ENCODE data around the gene CD244.

CD244 gene

DNA sequence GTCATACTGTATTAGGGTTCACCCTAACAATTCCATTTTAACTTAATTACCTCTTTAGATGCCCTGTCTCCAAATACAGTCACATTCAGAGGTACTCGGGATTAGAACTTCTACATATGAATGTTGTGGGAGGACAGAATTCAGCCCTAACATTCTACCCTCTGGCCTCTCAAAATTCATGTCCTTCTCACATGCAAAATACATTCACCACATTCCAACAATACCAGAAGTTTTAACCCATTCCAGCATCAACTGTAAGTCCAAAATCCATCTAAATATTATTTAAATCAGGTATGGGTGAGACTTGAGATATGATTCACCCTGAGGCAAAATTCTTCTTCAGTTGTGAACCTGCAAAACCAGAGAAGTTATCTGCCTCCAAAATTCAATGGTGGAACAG lies 52.2 kb downstream of the CD244 start:
- no peak for DNase-seq (ENCODE audit: low read depth)
- in situ Hi-C loops (cut with HindIII; ENCODE audit: low sequenced_read_pairs) = no loop called here
- no peak overlapping the region for H3K4me3 ChIP-seq (ENCODE audit: low read depth, low read length)
- TF ChIP-seq, protein P1, sequence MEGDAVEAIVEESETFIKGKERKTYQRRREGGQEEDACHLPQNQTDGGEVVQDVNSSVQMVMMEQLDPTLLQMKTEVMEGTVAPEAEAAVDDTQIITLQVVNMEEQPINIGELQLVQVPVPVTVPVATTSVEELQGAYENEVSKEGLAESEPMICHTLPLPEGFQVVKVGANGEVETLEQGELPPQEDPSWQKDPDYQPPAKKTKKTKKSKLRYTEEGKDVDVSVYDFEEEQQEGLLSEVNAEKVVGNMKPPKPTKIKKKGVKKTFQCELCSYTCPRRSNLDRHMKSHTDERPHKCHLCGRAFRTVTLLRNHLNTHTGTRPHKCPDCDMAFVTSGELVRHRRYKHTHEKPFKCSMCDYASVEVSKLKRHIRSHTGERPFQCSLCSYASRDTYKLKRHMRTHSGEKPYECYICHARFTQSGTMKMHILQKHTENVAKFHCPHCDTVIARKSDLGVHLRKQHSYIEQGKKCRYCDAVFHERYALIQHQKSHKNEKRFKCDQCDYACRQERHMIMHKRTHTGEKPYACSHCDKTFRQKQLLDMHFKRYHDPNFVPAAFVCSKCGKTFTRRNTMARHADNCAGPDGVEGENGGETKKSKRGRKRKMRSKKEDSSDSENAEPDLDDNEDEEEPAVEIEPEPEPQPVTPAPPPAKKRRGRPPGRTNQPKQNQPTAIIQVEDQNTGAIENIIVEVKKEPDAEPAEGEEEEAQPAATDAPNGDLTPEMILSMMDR (IDR thresholded peaks at IDR 0.05; ENCODE audit: low read depth, low read length, missing control alignments) = no peak

GRCh38 chr1:160808289-160808688 lies 54.4 kb downstream of the CD244 start:
- DNase-seq (ENCODE audit: low read depth) = no peak
- H3K4me3 ChIP-seq (ENCODE audit: low read depth, low read length) = no peak overlapping the region
- in situ Hi-C loops (cut with HindIII; ENCODE audit: low sequenced_read_pairs) = no loop called here
- TF ChIP-seq, protein P1 (IDR thresholded peaks at IDR 0.05; ENCODE audit: low read depth, low read length, missing control alignments) = no peak

DNA sequence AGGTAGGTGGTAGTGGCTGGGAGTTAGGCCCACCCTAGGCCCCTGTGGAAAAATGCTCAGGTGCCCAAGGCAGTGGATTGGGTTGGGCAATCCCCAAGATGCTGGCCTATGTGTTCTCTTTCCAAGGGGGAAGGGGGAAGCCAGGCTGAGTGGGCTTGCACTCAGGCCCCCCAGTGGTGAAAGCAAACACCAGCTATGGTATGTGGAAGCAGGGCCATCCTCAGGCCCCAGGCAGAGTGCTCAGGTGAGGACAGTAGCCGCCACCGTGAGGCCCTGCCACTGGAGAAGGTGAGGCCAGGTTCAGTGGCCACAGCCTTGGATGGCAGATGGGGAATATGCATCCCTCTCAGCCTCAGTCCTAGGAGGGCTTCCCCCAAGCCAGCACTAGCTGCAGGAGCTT lies 54.9 kb downstream of the CD244 start:
- in situ Hi-C loops (cut with HindIII; ENCODE audit: low sequenced_read_pairs) = no loop called here
- H3K4me3 ChIP-seq (ENCODE audit: low read depth, low read length) = no peak overlapping the region
- TF ChIP-seq, protein P1 (IDR thresholded peaks at IDR 0.05; ENCODE audit: low read depth, low read length, missing control alignments) = no peak
- no peak for DNase-seq (ENCODE audit: low read depth)

- no peak overlapping the region for H3K4me3 ChIP-seq (ENCODE audit: low read depth, low read length)
- in situ Hi-C loops (cut with HindIII; ENCODE audit: low sequenced_read_pairs) = no loop called here
- DNase-seq (ENCODE audit: low read depth) = no peak
- TF ChIP-seq, protein P1 (IDR thresholded peaks at IDR 0.05; ENCODE audit: low read depth, low read length, missing control alignments) = no peak
Observed at GRCh38 chr1:160807247-160807646, 55.4 kb downstream of the CD244 start.

DNA sequence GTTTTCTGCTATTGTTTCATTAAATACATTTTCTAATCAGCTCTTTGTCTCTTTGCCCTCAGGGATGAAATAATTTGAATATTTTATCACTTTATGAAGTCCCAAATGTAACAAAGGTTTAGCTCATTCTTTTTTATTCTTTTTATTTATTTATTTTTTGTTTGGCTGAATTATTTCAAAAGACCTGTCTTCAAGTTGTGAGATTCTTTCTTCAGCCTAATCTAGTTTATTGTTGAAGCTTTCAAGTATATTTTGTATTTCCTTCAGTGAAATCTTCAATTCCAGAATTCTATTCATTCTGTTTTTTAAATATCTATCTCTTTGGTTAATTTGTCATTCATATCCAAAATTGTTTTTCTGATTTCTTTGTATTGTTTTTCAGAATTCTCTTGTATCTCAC lies 55.9 kb downstream of the CD244 start:
- DNase-seq (ENCODE audit: low read depth) = no peak
- in situ Hi-C loops (cut with HindIII; ENCODE audit: low sequenced_read_pairs) = no loop called here
- H3K4me3 ChIP-seq (ENCODE audit: low read depth, low read length) = no peak overlapping the region
- TF ChIP-seq, protein P1 (IDR thresholded peaks at IDR 0.05; ENCODE audit: low read depth, low read length, missing control alignments) = no peak

- in situ Hi-C loops (cut with HindIII; ENCODE audit: low sequenced_read_pairs) = no loop called here
- TF ChIP-seq, protein P1 (IDR thresholded peaks at IDR 0.05; ENCODE audit: low read depth, low read length, missing control alignments) = no peak
- H3K4me3 ChIP-seq (ENCODE audit: low read depth, low read length) = no peak overlapping the region
- DNase-seq (ENCODE audit: low read depth) = no peak
Observed at GRCh38 chr1:160806109-160806665, 56.5 kb downstream of the CD244 start.
